MM.1S (cell line): Measurements from ENCODE around the gene EGF.

Experiments
- CTCF ChIP-seq: fragments of 300-600 bp; sonication (generic); IDR thresholded peaks from 2 replicates; pipeline ENCODE4 v1.5.1; 2016; ENCODE audit warnings: antibody characterized with exemption, low read length, mixed read lengths
- EZH2 ChIP-seq: fragments of 300-600 bp; sonication (generic); optimal IDR thresholded peaks from 2 replicates; pipeline ENCODE3; 2017; ENCODE audit warnings: low read depth, mild to moderate bottlenecking, antibody characterized with exemption, low read length, mixed read lengths
- EZH2phosphoT487 ChIP-seq: fragments of 300-600 bp; sonication (generic); IDR thresholded peaks from 2 replicates; pipeline ENCODE4 v1.6.1; 2018; ENCODE audit warnings: antibody characterized with exemption, low read length

GRCh38 chr4:109994415-109994827 lies 81.7 kb downstream of the EGF start:
- no peak for TF ChIP-seq CTCF
- TF ChIP-seq EZH2: no peak
- TF ChIP-seq EZH2phosphoT487: no peak
